Measurements from ENCODE around the gene CNTFR.

Gene CNTFR

DNA sequence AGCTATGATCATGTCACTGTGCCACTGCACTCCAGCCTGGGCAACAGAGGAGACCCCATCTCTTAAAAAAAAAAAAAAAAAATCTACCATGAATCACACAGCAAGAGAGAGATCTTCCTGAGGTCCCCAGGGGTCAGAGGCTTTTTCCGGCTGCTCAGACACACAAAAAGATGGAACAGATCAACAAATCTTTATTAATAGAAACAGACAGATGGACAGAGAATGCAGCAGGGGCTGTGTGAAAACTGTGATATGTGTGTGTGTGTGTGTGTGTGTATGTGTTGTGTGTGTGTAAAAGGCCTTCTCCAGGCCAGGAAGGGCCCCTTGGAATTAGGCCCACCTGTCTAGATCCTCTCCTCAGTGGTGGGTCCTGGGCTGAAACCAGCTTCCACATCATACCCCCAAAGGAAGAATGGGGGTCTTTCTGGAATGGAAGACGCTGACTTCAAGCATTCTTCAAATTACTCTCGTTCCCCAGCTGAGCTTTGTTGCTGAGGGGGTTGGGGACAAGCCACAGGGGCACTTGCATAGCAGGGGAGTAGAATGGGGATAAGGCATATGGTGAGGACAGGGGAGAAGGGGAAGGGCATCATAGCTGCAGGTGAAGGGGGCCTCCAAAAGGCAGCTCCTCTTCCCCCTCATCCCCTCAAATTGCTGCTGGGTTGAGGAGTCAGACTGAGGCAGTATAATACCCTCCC is 45.2 kb upstream of the CNTFR start:
- TF ChIP-seq, protein P1, sequence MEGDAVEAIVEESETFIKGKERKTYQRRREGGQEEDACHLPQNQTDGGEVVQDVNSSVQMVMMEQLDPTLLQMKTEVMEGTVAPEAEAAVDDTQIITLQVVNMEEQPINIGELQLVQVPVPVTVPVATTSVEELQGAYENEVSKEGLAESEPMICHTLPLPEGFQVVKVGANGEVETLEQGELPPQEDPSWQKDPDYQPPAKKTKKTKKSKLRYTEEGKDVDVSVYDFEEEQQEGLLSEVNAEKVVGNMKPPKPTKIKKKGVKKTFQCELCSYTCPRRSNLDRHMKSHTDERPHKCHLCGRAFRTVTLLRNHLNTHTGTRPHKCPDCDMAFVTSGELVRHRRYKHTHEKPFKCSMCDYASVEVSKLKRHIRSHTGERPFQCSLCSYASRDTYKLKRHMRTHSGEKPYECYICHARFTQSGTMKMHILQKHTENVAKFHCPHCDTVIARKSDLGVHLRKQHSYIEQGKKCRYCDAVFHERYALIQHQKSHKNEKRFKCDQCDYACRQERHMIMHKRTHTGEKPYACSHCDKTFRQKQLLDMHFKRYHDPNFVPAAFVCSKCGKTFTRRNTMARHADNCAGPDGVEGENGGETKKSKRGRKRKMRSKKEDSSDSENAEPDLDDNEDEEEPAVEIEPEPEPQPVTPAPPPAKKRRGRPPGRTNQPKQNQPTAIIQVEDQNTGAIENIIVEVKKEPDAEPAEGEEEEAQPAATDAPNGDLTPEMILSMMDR (IDR thresholded peaks at IDR 0.05; ENCODE audit: control insufficient read depth, insufficient read depth, low read depth, low read length, missing control alignments): no peak
- no peak overlapping the region for H3K4me3 ChIP-seq (ENCODE audit: control insufficient read depth, low read depth, low read length)
- no peak for DNase-seq (ENCODE audit: low read depth)

GRCh38 chr9:34633851-34634550 is 44.5 kb upstream of the CNTFR start:
- DNase-seq (ENCODE audit: low read depth): peak; percentile 21
- H3K4me3 ChIP-seq (ENCODE audit: control insufficient read depth, low read depth, low read length): no peak overlapping the region
- TF ChIP-seq, protein P1 (IDR thresholded peaks at IDR 0.05; ENCODE audit: control insufficient read depth, insufficient read depth, low read depth, low read length, missing control alignments): peak; percentile 76

- no peak for DNase-seq (ENCODE audit: low read depth)
- TF ChIP-seq, protein P1 (IDR thresholded peaks at IDR 0.05; ENCODE audit: control insufficient read depth, insufficient read depth, low read depth, low read length, missing control alignments): no peak
- no peak overlapping the region for H3K4me3 ChIP-seq (ENCODE audit: control insufficient read depth, low read depth, low read length)
Measured at GRCh38 chr9:34633166-34633565, 43.6 kb upstream of the CNTFR start.

DNA sequence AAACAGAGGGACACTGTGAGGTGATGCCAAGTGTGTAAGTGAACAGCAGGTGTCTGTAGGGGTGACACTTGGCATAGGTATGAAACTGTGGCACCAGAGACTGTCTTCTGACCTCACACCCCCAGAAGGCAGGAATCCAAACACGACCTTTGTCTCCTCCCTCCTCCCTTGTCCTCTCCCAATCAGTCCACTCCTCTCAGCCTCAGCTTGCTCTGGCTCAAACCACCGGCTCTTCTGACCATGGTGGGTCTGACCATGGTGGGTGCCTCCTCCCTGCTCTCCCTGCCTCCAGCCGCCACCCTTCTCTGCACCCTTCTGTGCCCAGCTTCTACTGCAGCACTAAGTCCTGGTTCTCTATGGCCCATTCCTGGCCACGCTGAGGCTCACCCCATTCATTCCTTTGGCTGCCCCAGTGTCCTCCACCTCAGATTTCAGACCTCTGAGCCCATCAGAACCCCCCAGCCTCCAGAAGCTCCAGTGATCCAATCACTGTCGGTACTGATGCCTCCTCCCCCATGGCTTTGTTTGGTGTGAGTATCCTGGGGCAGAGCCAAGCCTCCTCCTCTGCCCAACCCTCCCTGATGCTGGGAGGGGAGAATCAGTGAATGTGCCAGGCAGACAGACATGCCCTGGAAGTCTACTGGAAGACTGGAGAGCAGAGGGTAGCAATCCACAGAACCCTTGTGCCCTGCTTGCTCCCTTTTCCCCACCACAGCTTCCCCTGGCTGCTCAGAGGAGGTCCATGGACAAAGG is 41.1 kb upstream of the CNTFR start:
- H3K4me3 ChIP-seq (ENCODE audit: control insufficient read depth, low read depth, low read length): no peak overlapping the region
- DNase-seq (ENCODE audit: low read depth): no peak
- TF ChIP-seq, protein P1 (IDR thresholded peaks at IDR 0.05; ENCODE audit: control insufficient read depth, insufficient read depth, low read depth, low read length, missing control alignments): no peak

DNA sequence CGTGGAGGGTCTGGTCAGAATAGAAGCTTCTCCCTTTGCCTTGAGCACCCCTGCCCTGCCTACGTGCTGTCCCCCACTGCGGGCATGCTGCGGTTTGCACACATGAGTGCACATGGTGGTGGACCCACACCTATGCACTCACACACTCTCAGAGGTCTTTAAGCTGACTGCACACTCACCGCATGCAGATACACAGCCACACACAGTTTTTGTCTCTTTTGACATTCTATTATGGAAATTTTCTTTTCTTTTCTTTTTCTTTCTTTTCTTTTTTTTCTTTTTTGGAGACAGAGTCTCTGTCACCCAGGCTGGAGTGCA is 39.9 kb upstream of the CNTFR start:
- H3K4me3 ChIP-seq (ENCODE audit: control insufficient read depth, low read depth, low read length): no peak overlapping the region
- DNase-seq (ENCODE audit: low read depth): no peak
- TF ChIP-seq, protein P1 (IDR thresholded peaks at IDR 0.05; ENCODE audit: control insufficient read depth, insufficient read depth, low read depth, low read length, missing control alignments): no peak

- TF ChIP-seq, protein P1 (IDR thresholded peaks at IDR 0.05; ENCODE audit: control insufficient read depth, insufficient read depth, low read depth, low read length, missing control alignments): no peak
- H3K4me3 ChIP-seq (ENCODE audit: control insufficient read depth, low read depth, low read length): peak within 1 kb of the TSS; percentile 45
- no peak for DNase-seq (ENCODE audit: low read depth)
Measured at GRCh38 chr9:34628656-34629490, 39.3 kb upstream of the CNTFR start, which contains the start of gene ARID3C. TSS of gene ARID3C (minus strand) at chr9:34629066. CDS start at chr9:34628014, 1,052 bp downstream.

All from AG09309 (cell line).